Smooth muscle cell of the pulmonary artery (primary cell): Measurements from ENCODE around the gene PSME3. TPM values are rescaled to one million over a fixed set of nuclear protein-coding genes. Genes with fewer than 3 reads are reported as not detected.

Source experiments
- total RNA-seq: library from RNA; depleted of rRNA; stranded (reverse); fragments of >200 nt; gene quantifications from 2 replicates; pipeline ENCODE4 v1.2.3, GENCODE V29; 2014

The PSME3 gene
- 60.6 and 62.2 TPM in 2 replicates for total RNA-seq

GRCh38 chr17:42832934-42833766, at the start of gene PSME3:
TSS of gene PSME3 (plus strand) at chr17:42833397. CDS start at chr17:42833632, 235 bp downstream.

GRCh38 chr17:42798383-42799380, 34.5 kb upstream of the PSME3 start, which contains the start of the genes CNTD1 and COA3:
TSS of gene CNTD1 (plus strand) at chr17:42798861. CDS start at chr17:42799068, 207 bp downstream.
TSS of gene COA3 (minus strand) at chr17:42798704. CDS start at chr17:42798681, 23 bp downstream.

GRCh38 chr17:42844271-42844670, 11.1 kb downstream of the PSME3 start, which contains the start of gene AOC2:
TSS of gene AOC2 (plus strand) at chr17:42844580. CDS start at chr17:42844627, 47 bp downstream.

DNA sequence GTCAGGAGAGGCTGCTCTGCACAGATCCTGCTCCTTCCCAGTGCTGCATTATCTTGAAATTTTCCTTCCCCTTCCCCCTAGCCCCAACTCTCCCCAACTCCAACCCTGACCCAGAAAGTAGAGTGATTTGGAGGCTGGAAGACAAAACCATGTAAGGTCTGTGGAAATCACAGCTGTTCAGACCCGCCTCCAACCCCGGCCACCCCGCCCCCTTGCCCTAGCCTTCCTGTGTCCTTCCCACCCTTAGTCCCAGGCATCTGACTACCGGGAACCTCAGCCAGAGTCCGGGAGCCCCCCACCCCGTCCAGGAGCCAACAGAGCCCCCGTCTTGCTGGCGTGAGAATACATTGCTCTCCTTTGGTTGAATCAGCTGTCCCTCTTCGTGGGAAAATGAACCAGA, 17.8 kb downstream of the PSME3 start, which contains the start of gene AOC3:
Gene AOC3, plus strand, starts transcription at position 246 of the 400 bp plus-strand sequence. Its CDS starts 145 bp downstream, at position 391.

Other genes with a start within 250 kb of the PSME3 start
- gene RETREG3, start 224.0 kb upstream of the PSME3 start, total RNA-seq, result 58.5 and 62.9 TPM in 2 replicates
- 23.8 and 37.4 TPM in 2 replicates for gene TUBG1, start 223.7 kb upstream of the PSME3 start, total RNA-seq
- 12.0 and 15.6 TPM in 2 replicates for gene TUBG2, start 174.1 kb upstream of the PSME3 start, total RNA-seq
- gene PLEKHH3, start 156.4 kb upstream of the PSME3 start, total RNA-seq, result 16.9 and 23.8 TPM in 2 replicates
- gene CCR10, start 151.6 kb upstream of the PSME3 start, total RNA-seq, result 2.9 and 6.0 TPM in 2 replicates
- gene CNTNAP1, start 150.9 kb upstream of the PSME3 start, total RNA-seq, result 57.2 and 112 TPM in 2 replicates
- 20.6 and 21.3 TPM in 2 replicates for gene EZH1, start 88.4 kb upstream of the PSME3 start, total RNA-seq
- 0.13 and 0.46 TPM in 2 replicates for gene RAMP2, start 72.2 kb upstream of the PSME3 start, total RNA-seq
- 44.1 and 44.4 TPM in 2 replicates for gene VPS25, start 59.9 kb upstream of the PSME3 start, total RNA-seq
- gene WNK4, start 52.8 kb upstream of the PSME3 start, total RNA-seq, result 0.20 and 0.79 TPM in 2 replicates
- 41.7 and 50.0 TPM in 2 replicates for gene COA3, start 34.7 kb upstream of the PSME3 start, total RNA-seq
- 0.07 and 0.36 TPM in 2 replicates for gene CNTD1, start 34.5 kb upstream of the PSME3 start, total RNA-seq
- 94.1 and 99.6 TPM in 2 replicates for gene BECN1, start 9.1 kb upstream of the PSME3 start, total RNA-seq
- gene AOC2, start 11.2 kb downstream of the PSME3 start, total RNA-seq, result 0.79 and 0.85 TPM in 2 replicates
- 1.3 and 5.9 TPM in 2 replicates for gene AOC3, start 17.8 kb downstream of the PSME3 start, total RNA-seq
- gene G6PC1, start 67.4 kb downstream of the PSME3 start, total RNA-seq, result not detected in 2 replicates
- 18.2 and 20.0 TPM in 2 replicates for gene AARSD1, start 131.1 kb downstream of the PSME3 start, total RNA-seq
- 0.07 and 0.23 TPM in 2 replicates for gene PTGES3L, start 146.7 kb downstream of the PSME3 start, total RNA-seq
- 13.4 and 15.4 TPM in 2 replicates for gene RUNDC1, start 147.2 kb downstream of the PSME3 start, total RNA-seq
- 364 and 471 TPM in 2 replicates for gene RPL27, start 165.0 kb downstream of the PSME3 start, total RNA-seq
- gene IFI35, start 173.4 kb downstream of the PSME3 start, total RNA-seq, result 14.2 and 21.2 TPM in 2 replicates
- 136 and 240 TPM in 2 replicates for gene VAT1, start 189.0 kb downstream of the PSME3 start, total RNA-seq
- gene RND2, start 191.8 kb downstream of the PSME3 start, total RNA-seq, result 0.17 and 0.20 TPM in 2 replicates